ENCODE data around the gene ARSG.
"Not testable (repeated sequence)": the region's sequence is repeated elsewhere in the genome, so short reads cannot be mapped to it uniquely, and the experiment has no call there.

GRCh38 chr17:68308486-68308885 lies 17.2 kb downstream of the ARSG start:
- not testable (repeated sequence) for TF ChIP-seq RAD21 (IDR thresholded peaks at IDR 0.05); CTCF (IDR thresholded peaks at IDR 0.05; ENCODE audit: low read depth, low read length, missing input control); TAF1 (conservative IDR thresholded peaks at IDR 0.05); MAX (IDR thresholded peaks at IDR 0.05); REST (IDR thresholded peaks at IDR 0.05)
